Ascending aorta (tissue), 2 donors: Measurements from ENCODE around the gene PATJ. TPM values are rescaled to one million over a fixed set of nuclear protein-coding genes. Genes with fewer than 3 reads are reported as not detected.
"Not testable (repeated sequence)": the region's sequence is repeated elsewhere in the genome, so short reads cannot be mapped to it uniquely, and the experiment has no call there.

ENCODE experiments used
- DNase-seq, 2 donors: peaks; one replicate each; pipeline ENCODE4 v3.0.0-alpha.2; 2019; ENCODE audit warnings: low spot score in 2 of 2
- H3K27ac ChIP-seq, 2 donors: fragments of 200-600 bp; sonication (generic); one replicate each; pipeline ENCODE4 v1.5.1; 2016 to 2017; ENCODE audit warnings: mild to moderate bottlenecking in 1 of 2
- H3K27me3 ChIP-seq: fragments of 200-600 bp; sonication (generic); one replicate; pipeline ENCODE4 v1.5.1; 2017
- H3K36me3 ChIP-seq, 2 donors: fragments of 200-600 bp; sonication (generic); one replicate each; pipeline ENCODE4 v1.5.1; 2016
- H3K4me1 ChIP-seq, 2 donors: fragments of 200-600 bp; sonication (generic); one replicate each; pipeline ENCODE4 v1.5.1; 2016 to 2017; ENCODE audit warnings: mild to moderate bottlenecking in 1 of 2
- H3K4me3 ChIP-seq, 2 donors: fragments of 200-600 bp; sonication (generic); one replicate each; pipeline ENCODE4 v1.5.1; 2016 to 2017; ENCODE audit warnings: mild to moderate bottlenecking in 1 of 2
- H3K9me3 ChIP-seq, 2 donors: fragments of 200-600 bp; sonication (generic); one replicate each; pipeline ENCODE4 v1.5.1; 2016
- CTCF ChIP-seq, 3 experiments: fragments of 200-600 bp in 2 of 3; fragments of 450-650 bp in 1 of 3; sonication (generic) in 2 of 3; IDR thresholded peaks; one replicate each; pipeline ENCODE4 v1.5.1; 2016 to 2019; ENCODE audit warnings: antibody characterized with exemption in 3 of 3, mild to moderate bottlenecking in 1 of 3, moderate library complexity in 1 of 3
- intact Hi-C: fragments of 100-400 bp; cut with DNase I; formaldehyde crosslinking; loops from one replicate; pipeline ENCODE4 v1.15.1; 2023
- total RNA-seq: library from RNA; depleted of rRNA; stranded (reverse); fragments of >200 nt; gene quantifications from one replicate; pipeline ENCODE4 v1.1.0, GENCODE V29; 2016

The PATJ gene
- total RNA-seq, 1 donor from 2014 or later: 26.7 TPM

GRCh38 chr1:61825393-61825792 lies 83.1 kb downstream of the PATJ start:
- H3K9me3 ChIP-seq: no peaks in the 10 kb centered on the region
- H3K27me3 ChIP-seq: no peaks in the 10 kb centered on the region
- no peak for DNase-seq
- no peak overlapping the region for H3K4me3 ChIP-seq
- peaks cover 6 to 39% of the 10 kb centered on the region in 2 donors for H3K36me3 ChIP-seq
- intact Hi-C loops: no loop called here
- no peak for TF ChIP-seq CTCF (IDR thresholded peaks at IDR 0.05)
- peaks cover 0 to 6% of the 10 kb centered on the region in 2 donors for H3K4me1 ChIP-seq
- H3K27ac ChIP-seq: peak overlapping the region in 1 of 2 donors; percentile 20

- DNase-seq: no peak
- Histone ChIP-seq H3K4me1 (peaks cover 0 to 14% of the 10 kb centered on the region in 2 donors), H3K36me3 (peaks cover 6 to 31% of the 10 kb centered on the region in 2 donors), H3K9me3 (no peaks in the 10 kb centered on the region), H3K27me3 (no peaks in the 10 kb centered on the region), H3K4me3 (no peak overlapping the region), H3K27ac (no peak overlapping the region)
- no peak for TF ChIP-seq CTCF (IDR thresholded peaks at IDR 0.05)
- intact Hi-C loops: no loop called here
Observed at GRCh38 chr1:61828805-61829204, 86.5 kb downstream of the PATJ start.

GRCh38 chr1:61836649-61837048 lies 94.4 kb downstream of the PATJ start:
- peaks cover 4 to 48% of the 10 kb centered on the region in 2 donors for H3K4me1 ChIP-seq
- H3K27ac ChIP-seq: peak overlapping the region; percentile 82 to 95
- no peaks in the 10 kb centered on the region for H3K27me3 ChIP-seq
- H3K4me3 ChIP-seq: no peak overlapping the region
- DNase-seq: peak in 1 of 2 donors; percentile 81
- no peak for TF ChIP-seq CTCF (IDR thresholded peaks at IDR 0.05)
- H3K9me3 ChIP-seq: no peaks in the 10 kb centered on the region
- intact Hi-C loops: loop anchor here (5.0 kb wide), 1 partner anchor 94 kb away; the partner anchor contains the start of gene PATJ
- H3K36me3 ChIP-seq: no peaks in the 10 kb centered on the region

- H3K36me3 ChIP-seq, H3K9me3 ChIP-seq, H3K27me3 ChIP-seq, H3K4me3 ChIP-seq, DNase-seq: not testable (repeated sequence)
- Histone ChIP-seq H3K4me1 (peaks cover 4 to 55% of the 10 kb centered on the region in 2 donors), H3K27ac (peak overlapping the region; percentile 82 to 95)
- intact Hi-C loops: loop anchor here (5.0 kb wide), 1 partner anchor 95 kb away; the partner anchor contains the start of gene PATJ
Observed at GRCh38 chr1:61837607-61838006, 95.3 kb downstream of the PATJ start.

- no peaks in the 10 kb centered on the region for H3K36me3 ChIP-seq
- H3K9me3 ChIP-seq: no peaks in the 10 kb centered on the region
- intact Hi-C loops: loop anchor here (5.0 to 10.0 kb wide), 2 partner anchors 97 to 235 kb away; partner anchors contain the start of gene PATJ
- no peak for TF ChIP-seq CTCF (IDR thresholded peaks at IDR 0.05)
- no peak overlapping the region for H3K4me3 ChIP-seq
- DNase-seq: no peak
- H3K27ac ChIP-seq: peak overlapping the region; percentile 82 to 95
- H3K27me3 ChIP-seq: no peaks in the 10 kb centered on the region
- H3K4me1 ChIP-seq: peaks cover 8 to 50% of the 10 kb centered on the region in 2 donors
Observed at GRCh38 chr1:61839679-61840078, 97.4 kb downstream of the PATJ start.

GRCh38 chr1:61842036-61842435 lies 99.8 kb downstream of the PATJ start:
- Histone ChIP-seq H3K9me3 (no peaks in the 10 kb centered on the region), H3K36me3 (no peaks in the 10 kb centered on the region), H3K27ac (peak overlapping the region; percentile 56 to 77), H3K4me1 (peaks cover 8 to 46% of the 10 kb centered on the region in 2 donors), H3K27me3 (no peaks in the 10 kb centered on the region), H3K4me3 (no peak overlapping the region)
- no peak for TF ChIP-seq CTCF (IDR thresholded peaks at IDR 0.05)
- DNase-seq: no peak
- intact Hi-C loops: loop anchor here (10.0 kb wide), 1 partner anchor 237 kb away; no protein-coding TSS in a partner anchor
